Measurements from ENCODE around the gene LYSMD4.

LYSMD4 gene

GRCh38 chr15:99731336-99732123 is 1.7 kb downstream of the LYSMD4 start:
- in situ Hi-C loops (cut with MboI; ENCODE audit: low sequenced_read_pairs) = no loop called here

GRCh38 chr15:99729920-99730319 is 3.3 kb downstream of the LYSMD4 start:
- in situ Hi-C loops (cut with MboI; ENCODE audit: low sequenced_read_pairs) = no loop called here

GRCh38 chr15:99729327-99729726 is 3.9 kb downstream of the LYSMD4 start:
- in situ Hi-C loops (cut with MboI; ENCODE audit: low sequenced_read_pairs) = no loop called here

GRCh38 chr15:99728916-99729315 is 4.3 kb downstream of the LYSMD4 start:
- in situ Hi-C loops (cut with MboI; ENCODE audit: low sequenced_read_pairs) = no loop called here

GRCh38 chr15:99727733-99728132 is 5.5 kb downstream of the LYSMD4 start:
- in situ Hi-C loops (cut with MboI; ENCODE audit: low sequenced_read_pairs) = no loop called here

GRCh38 chr15:99727330-99727729 is 5.9 kb downstream of the LYSMD4 start:
- in situ Hi-C loops (cut with MboI; ENCODE audit: low sequenced_read_pairs) = no loop called here

GRCh38 chr15:99726333-99726732 is 6.9 kb downstream of the LYSMD4 start:
- in situ Hi-C loops (cut with MboI; ENCODE audit: low sequenced_read_pairs) = no loop called here

- in situ Hi-C loops (cut with MboI; ENCODE audit: low sequenced_read_pairs) = no loop called here
Observed at GRCh38 chr15:99722406-99722805, 10.8 kb downstream of the LYSMD4 start.

GRCh38 chr15:99721896-99722295 is 11.3 kb downstream of the LYSMD4 start:
- in situ Hi-C loops (cut with MboI; ENCODE audit: low sequenced_read_pairs) = no loop called here

GRCh38 chr15:99721104-99721778 is 12.0 kb downstream of the LYSMD4 start:
- in situ Hi-C loops (cut with MboI; ENCODE audit: low sequenced_read_pairs) = no loop called here

GRCh38 chr15:99720533-99720932 is 12.7 kb downstream of the LYSMD4 start:
- in situ Hi-C loops (cut with MboI; ENCODE audit: low sequenced_read_pairs) = no loop called here

GRCh38 chr15:99719096-99719541 is 14.1 kb downstream of the LYSMD4 start:
- in situ Hi-C loops (cut with MboI; ENCODE audit: low sequenced_read_pairs) = no loop called here

GRCh38 chr15:99718421-99718820 is 14.8 kb downstream of the LYSMD4 start:
- in situ Hi-C loops (cut with MboI; ENCODE audit: low sequenced_read_pairs) = no loop called here

- in situ Hi-C loops (cut with MboI; ENCODE audit: low sequenced_read_pairs) = no loop called here
Observed at GRCh38 chr15:99717161-99718009, 15.9 kb downstream of the LYSMD4 start.

GRCh38 chr15:99716540-99717095 is 16.6 kb downstream of the LYSMD4 start:
- in situ Hi-C loops (cut with MboI; ENCODE audit: low sequenced_read_pairs) = no loop called here

- in situ Hi-C loops (cut with MboI; ENCODE audit: low sequenced_read_pairs) = no loop called here
Observed at GRCh38 chr15:99712415-99712814, 20.8 kb downstream of the LYSMD4 start.

GRCh38 chr15:99711625-99712024 is 21.6 kb downstream of the LYSMD4 start:
- in situ Hi-C loops (cut with MboI; ENCODE audit: low sequenced_read_pairs) = no loop called here

GRCh38 chr15:99709243-99709986 is 23.8 kb downstream of the LYSMD4 start:
- in situ Hi-C loops (cut with MboI; ENCODE audit: low sequenced_read_pairs) = no loop called here

GRCh38 chr15:99708563-99708962 is 24.7 kb downstream of the LYSMD4 start:
- in situ Hi-C loops (cut with MboI; ENCODE audit: low sequenced_read_pairs) = no loop called here

- in situ Hi-C loops (cut with MboI; ENCODE audit: low sequenced_read_pairs) = no loop called here
Observed at GRCh38 chr15:99707473-99708270, 25.6 kb downstream of the LYSMD4 start.

Data from HL-60/S4 treated with phorbol 12-myristate 13-acetate at 8.2 ng/mL for 4 days and 3 days (cell line).